MCF 10A (cell line): ENCODE data around the gene UBR4. TPM values are rescaled to one million over a fixed set of nuclear protein-coding genes. Genes with fewer than 3 reads are reported as not detected.

Experiments used
- BruUV-seq: library from RNA; stranded (reverse); fragments of 400-500 nt; replicated peaks from 2 replicates; lab custom pipeline; 2021; lab: Mats Ljungman, UMichigan
- CTCF ChIA-PET: fragments of 300-600 bp; sonication (Branson Sonifier 250); formaldehyde crosslinking; extraction: SDS; loops from one replicate; lab custom pipeline; 2021; ENCODE audit warnings: antibody characterized with exemption, inconsistent platforms; lab: Yijun Ruan, JAX
- POLR2A ChIA-PET: fragments of 300-600, 350-650 bp; sonication (Branson Sonifier 250); formaldehyde crosslinking; extraction: SDS; loops from one replicate; lab custom pipeline; 2020; ENCODE audit warnings: antibody characterized with exemption, inconsistent platforms; lab: Yijun Ruan, JAX
- DNase-seq: peaks from one replicate; pipeline ENCODE4 v3.0.0-alpha.2; 2018; ENCODE audit not compliant: unreplicated experiment
- H3K27ac Mint-ChIP-seq: one replicate; pipeline ENCODE4 v1.8.0; 2022; ENCODE audit warnings: mild to moderate bottlenecking, low read depth, mixed read lengths; ENCODE audit not compliant: unreplicated experiment
- H3K27me3 Mint-ChIP-seq: one replicate; pipeline ENCODE4 v1.8.0; 2022; ENCODE audit warnings: mixed read lengths; ENCODE audit not compliant: insufficient read depth, unreplicated experiment
- H3K36me3 Mint-ChIP-seq: one replicate; pipeline ENCODE4 v1.8.0; 2022; ENCODE audit warnings: mild to moderate bottlenecking, moderate library complexity, mixed read lengths; ENCODE audit not compliant: insufficient read depth, unreplicated experiment
- H3K4me1 Mint-ChIP-seq: one replicate; pipeline ENCODE4 v1.8.0; 2022; ENCODE audit warnings: mixed read lengths; ENCODE audit not compliant: insufficient read depth, unreplicated experiment
- H3K4me3 Mint-ChIP-seq: one replicate; pipeline ENCODE4 v1.8.0; 2022; ENCODE audit warnings: mild to moderate bottlenecking, moderate library complexity, mixed read lengths; ENCODE audit not compliant: unreplicated experiment
- H3K9me3 Mint-ChIP-seq: one replicate; pipeline ENCODE4 v1.8.0; 2022; ENCODE audit warnings: mixed read lengths; ENCODE audit not compliant: unreplicated experiment
- intact Hi-C: fragments of 100-400 bp; cut with micrococcal nuclease; formaldehyde crosslinking; loops from 2 replicates; pipeline ENCODE4 v1.14.1; 2022
- total RNA-seq: library from RNA; stranded (reverse); gene quantifications from 2 replicates; pipeline ENCODE4 v1.2.3, GENCODE V29; 2022
- TF ChIP-seq, protein P1 (sequence below): fragments of 200-600 bp; IDR thresholded peaks from one replicate; pipeline ENCODE4 v1.8.0; 2022; ENCODE audit warnings: antibody characterized with exemption, mild to moderate bottlenecking; ENCODE audit not compliant: unreplicated experiment

UBR4 gene
- total RNA-seq, 1 experiment from 2014 or later = 154 TPM

DNA sequence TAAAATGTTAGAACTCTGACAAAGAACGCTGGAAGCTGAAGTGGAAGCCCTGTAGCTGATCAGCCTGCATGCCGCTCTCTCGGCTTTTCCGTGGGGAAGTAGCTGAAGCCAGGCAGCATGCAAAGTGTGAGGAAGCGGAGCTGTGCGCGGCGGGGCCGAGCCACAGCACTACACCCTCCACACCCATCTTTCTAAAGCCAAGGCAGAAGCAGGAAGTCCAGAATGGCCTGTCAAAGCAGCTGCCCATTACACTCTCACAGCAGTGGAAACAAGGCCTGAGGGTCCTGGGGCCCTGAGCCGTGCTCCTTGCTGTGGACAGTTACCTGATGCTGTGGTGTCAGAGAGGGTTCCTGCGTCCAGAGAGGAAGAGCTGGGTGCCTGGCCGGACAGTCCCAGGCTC lies 69.6 kb downstream of the UBR4 start:
- CTCF ChIA-PET = interaction anchor here (0.6 to 1.0 kb wide), 3 partner anchors 12 to 225 kb away, joined by 3 read pairs; no protein-coding TSS in a partner anchor
- TF ChIP-seq, protein P1, sequence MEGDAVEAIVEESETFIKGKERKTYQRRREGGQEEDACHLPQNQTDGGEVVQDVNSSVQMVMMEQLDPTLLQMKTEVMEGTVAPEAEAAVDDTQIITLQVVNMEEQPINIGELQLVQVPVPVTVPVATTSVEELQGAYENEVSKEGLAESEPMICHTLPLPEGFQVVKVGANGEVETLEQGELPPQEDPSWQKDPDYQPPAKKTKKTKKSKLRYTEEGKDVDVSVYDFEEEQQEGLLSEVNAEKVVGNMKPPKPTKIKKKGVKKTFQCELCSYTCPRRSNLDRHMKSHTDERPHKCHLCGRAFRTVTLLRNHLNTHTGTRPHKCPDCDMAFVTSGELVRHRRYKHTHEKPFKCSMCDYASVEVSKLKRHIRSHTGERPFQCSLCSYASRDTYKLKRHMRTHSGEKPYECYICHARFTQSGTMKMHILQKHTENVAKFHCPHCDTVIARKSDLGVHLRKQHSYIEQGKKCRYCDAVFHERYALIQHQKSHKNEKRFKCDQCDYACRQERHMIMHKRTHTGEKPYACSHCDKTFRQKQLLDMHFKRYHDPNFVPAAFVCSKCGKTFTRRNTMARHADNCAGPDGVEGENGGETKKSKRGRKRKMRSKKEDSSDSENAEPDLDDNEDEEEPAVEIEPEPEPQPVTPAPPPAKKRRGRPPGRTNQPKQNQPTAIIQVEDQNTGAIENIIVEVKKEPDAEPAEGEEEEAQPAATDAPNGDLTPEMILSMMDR = no peak
- POLR2A ChIA-PET = interaction anchor here (0.8 to 1.3 kb wide), 5 partner anchors 9 to 40 kb away, joined by 3 to 4 read pairs (median 3); no protein-coding TSS in a partner anchor
- no TSS peak for BruUV-seq
- no peak for DNase-seq
- no peaks in the 10 kb centered on the region for H3K4me1 Mint-ChIP-seq
- H3K9me3 Mint-ChIP-seq = no peaks in the 10 kb centered on the region
- intact Hi-C loops = no loop called here
- H3K27me3 Mint-ChIP-seq = no peaks in the 10 kb centered on the region
- H3K36me3 Mint-ChIP-seq = peaks cover 99% of the 10 kb centered on the region
- H3K27ac Mint-ChIP-seq = no peak overlapping the region
- H3K4me3 Mint-ChIP-seq = no peak overlapping the region

DNA sequence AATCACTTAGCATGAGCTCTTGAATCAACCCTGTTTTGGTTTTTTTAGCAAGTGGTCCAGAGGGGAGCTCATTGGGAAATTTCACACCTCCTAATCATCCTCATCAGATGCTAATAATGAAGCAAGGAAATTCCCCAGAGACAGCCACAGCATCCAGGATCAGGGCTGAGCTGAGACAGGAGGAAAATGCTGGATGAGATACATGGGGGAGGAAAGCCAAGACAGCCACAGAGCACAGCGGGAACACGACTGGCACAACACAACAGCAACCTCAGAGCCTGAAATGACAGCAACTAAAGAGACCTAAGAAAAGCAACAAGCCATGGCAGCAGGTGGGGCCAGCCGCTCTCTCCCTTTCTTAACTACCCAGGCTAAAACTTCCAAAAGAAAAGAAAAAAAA lies 70.4 kb downstream of the UBR4 start:
- ChIA-PET CTCF (interaction anchor here (0.6 to 1.0 kb wide), 2 partner anchors 11 to 170 kb away, joined by 3 read pairs; no protein-coding TSS in a partner anchor), POLR2A (interaction anchor here (1.0 to 1.6 kb wide), 2 partner anchors 17 to 71 kb away, joined by 3 read pairs; no protein-coding TSS in a partner anchor)
- no peak overlapping the region for H3K27ac Mint-ChIP-seq
- H3K9me3 Mint-ChIP-seq = no peaks in the 10 kb centered on the region
- no TSS peak for BruUV-seq
- no peaks in the 10 kb centered on the region for H3K27me3 Mint-ChIP-seq
- DNase-seq = no peak
- intact Hi-C loops = no loop called here
- TF ChIP-seq, protein P1 = no peak
- no peaks in the 10 kb centered on the region for H3K4me1 Mint-ChIP-seq
- H3K4me3 Mint-ChIP-seq = no peak overlapping the region
- H3K36me3 Mint-ChIP-seq = peaks cover 99% of the 10 kb centered on the region

DNA sequence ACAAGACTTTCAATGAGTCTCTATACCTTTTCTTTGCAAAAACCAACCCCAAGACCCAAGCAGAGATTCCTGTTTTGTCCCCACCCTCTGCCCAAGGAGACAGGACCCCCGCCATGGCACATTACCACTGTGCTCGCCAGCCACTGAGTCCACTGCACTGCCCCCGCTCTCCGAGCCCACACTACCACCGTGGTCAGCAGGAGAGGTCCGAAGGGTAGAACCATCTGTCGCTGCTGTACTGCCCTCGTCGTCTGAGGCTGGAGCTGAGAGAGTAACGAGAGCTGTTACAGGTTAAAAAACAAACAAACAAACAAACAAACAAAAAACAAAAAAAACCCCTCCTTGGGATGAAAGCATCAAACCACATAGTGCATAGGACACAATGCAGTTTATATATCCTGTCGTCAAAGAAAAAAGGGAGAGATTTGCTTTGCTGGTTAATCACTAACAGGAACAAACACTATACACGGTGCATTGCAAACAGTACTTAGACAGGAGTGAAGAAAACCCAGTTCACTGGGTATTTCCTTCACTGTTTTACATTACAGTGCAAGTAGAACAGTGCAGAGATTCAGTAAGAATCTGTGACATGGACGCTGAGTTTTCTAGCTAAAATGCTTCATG lies 71.0 kb downstream of the UBR4 start:
- H3K36me3 Mint-ChIP-seq = peaks cover 99% of the 10 kb centered on the region
- no peak overlapping the region for H3K4me3 Mint-ChIP-seq
- no TSS peak for BruUV-seq
- no peaks in the 10 kb centered on the region for H3K27me3 Mint-ChIP-seq
- POLR2A ChIA-PET = interaction anchor here (1.6 kb wide), 1 partner anchor 72 kb away, joined by 3 read pairs; no protein-coding TSS in a partner anchor
- H3K9me3 Mint-ChIP-seq = no peaks in the 10 kb centered on the region
- DNase-seq = no peak
- TF ChIP-seq, protein P1 = no peak
- no peak overlapping the region for H3K27ac Mint-ChIP-seq
- H3K4me1 Mint-ChIP-seq = no peaks in the 10 kb centered on the region
- intact Hi-C loops = no loop called here
- CTCF ChIA-PET = interaction anchor here (0.8 kb wide), 1 partner anchor 25 kb away, joined by 3 read pairs; no protein-coding TSS in a partner anchor

DNA sequence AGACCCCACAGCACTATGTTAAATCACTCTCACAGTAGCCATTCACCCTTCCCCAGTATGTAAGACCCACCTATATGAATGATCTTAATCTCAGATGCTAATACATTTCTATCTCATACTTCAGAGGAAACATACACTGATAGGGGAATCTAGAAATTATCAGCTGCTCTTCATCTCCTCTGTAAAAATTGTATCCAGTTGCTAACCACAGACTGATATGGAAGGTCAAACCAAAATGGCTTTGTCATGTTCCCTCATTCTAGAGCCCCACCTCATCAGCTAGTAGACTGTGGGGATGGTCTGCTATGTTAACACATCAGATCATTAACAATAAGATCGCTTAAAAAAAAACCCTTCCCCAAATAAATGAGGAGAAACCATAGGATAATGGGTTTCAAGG lies 71.7 kb downstream of the UBR4 start:
- H3K9me3 Mint-ChIP-seq = no peaks in the 10 kb centered on the region
- BruUV-seq = no TSS peak
- peaks cover 99% of the 10 kb centered on the region for H3K36me3 Mint-ChIP-seq

More for the DNA sequence above, 71.7 kb downstream of the UBR4 start:
- H3K27ac Mint-ChIP-seq = no peak overlapping the region
- ChIA-PET CTCF (interaction anchor here (0.8 kb wide), 1 partner anchor 24 kb away, joined by 3 read pairs; no protein-coding TSS in a partner anchor), POLR2A (no interaction called here)
- DNase-seq = no peak
- no peak overlapping the region for H3K4me3 Mint-ChIP-seq
- no peaks in the 10 kb centered on the region for H3K27me3 Mint-ChIP-seq
- intact Hi-C loops = no loop called here
- H3K4me1 Mint-ChIP-seq = no peaks in the 10 kb centered on the region
- TF ChIP-seq, protein P1 = no peak
